ENCODE results near the gene UBIAD1. TPM values are rescaled to one million over a fixed set of nuclear protein-coding genes. Genes with fewer than 3 reads are reported as not detected.

Gene UBIAD1
- total and polyA plus RNA-seq, 2 experiments from 2014 or later: 13.7 to 31.6 TPM

GRCh38 chr1:11314959-11315358, 42.0 kb downstream of the UBIAD1 start:
- Histone ChIP-seq H3K36me3 (ENCODE audit: insufficient read depth) (no peaks in the 10 kb centered on the region; the same call in 1 of the 2 replicates), H3K4me2 (no peak overlapping the region), H2AFZ (no peak overlapping the region), H4K20me1 (replicated peaks; ENCODE audit: insufficient read depth) (no peaks in the 10 kb centered on the region), H3F3A (replicated peaks; ENCODE audit: low read depth) (0 out of 2 replicates have a peak, but pooled peaks cover 6% of the 10 kb centered on the region), H3K9me2 (ENCODE audit: insufficient read depth) (no peaks in the 10 kb centered on the region), H3K79me2 (replicated peaks; ENCODE audit: insufficient read depth) (no peaks in the 10 kb centered on the region), H3K27ac (ENCODE audit: low read depth) (no peak overlapping the region), H3K27me3 (ENCODE audit: insufficient read depth) (no peaks in the 10 kb centered on the region), H3K4me3 (no peak overlapping the region), H3K4me1 (ENCODE audit: insufficient read depth) (peaks cover 13% of the 10 kb centered on the region; the same call in 1 of the 2 replicates)
- Mint-ChIP-seq H3K4me3 (no peak overlapping the region), H3K27ac (no peak overlapping the region), H3K27me3 (ENCODE audit: insufficient read depth, low read depth, poor library complexity) (peaks cover 14% of the 10 kb centered on the region), H3K9me3 (no peaks in the 10 kb centered on the region), H3K4me1 (peaks cover 18% of the 10 kb centered on the region), H3K36me3 (ENCODE audit: low read depth) (no peaks in the 10 kb centered on the region; the same call in 2 of the 3 replicates)
- DNase-seq (ENCODE audit: low spot score): no peak
- no peak for TF ChIP-seq EZH2 (IDR thresholded peaks at IDR 0.05; ENCODE audit: low read depth, unreplicated experiment)
- no peak for TF ChIP-seq ZNF114 (CRISPR knock-in tag; IDR thresholded peaks at IDR 0.05)
- no peak for TF ChIP-seq NANOG (IDR thresholded peaks at IDR 0.05; ENCODE audit: borderline replicate concordance)
- TF ChIP-seq, protein P1, sequence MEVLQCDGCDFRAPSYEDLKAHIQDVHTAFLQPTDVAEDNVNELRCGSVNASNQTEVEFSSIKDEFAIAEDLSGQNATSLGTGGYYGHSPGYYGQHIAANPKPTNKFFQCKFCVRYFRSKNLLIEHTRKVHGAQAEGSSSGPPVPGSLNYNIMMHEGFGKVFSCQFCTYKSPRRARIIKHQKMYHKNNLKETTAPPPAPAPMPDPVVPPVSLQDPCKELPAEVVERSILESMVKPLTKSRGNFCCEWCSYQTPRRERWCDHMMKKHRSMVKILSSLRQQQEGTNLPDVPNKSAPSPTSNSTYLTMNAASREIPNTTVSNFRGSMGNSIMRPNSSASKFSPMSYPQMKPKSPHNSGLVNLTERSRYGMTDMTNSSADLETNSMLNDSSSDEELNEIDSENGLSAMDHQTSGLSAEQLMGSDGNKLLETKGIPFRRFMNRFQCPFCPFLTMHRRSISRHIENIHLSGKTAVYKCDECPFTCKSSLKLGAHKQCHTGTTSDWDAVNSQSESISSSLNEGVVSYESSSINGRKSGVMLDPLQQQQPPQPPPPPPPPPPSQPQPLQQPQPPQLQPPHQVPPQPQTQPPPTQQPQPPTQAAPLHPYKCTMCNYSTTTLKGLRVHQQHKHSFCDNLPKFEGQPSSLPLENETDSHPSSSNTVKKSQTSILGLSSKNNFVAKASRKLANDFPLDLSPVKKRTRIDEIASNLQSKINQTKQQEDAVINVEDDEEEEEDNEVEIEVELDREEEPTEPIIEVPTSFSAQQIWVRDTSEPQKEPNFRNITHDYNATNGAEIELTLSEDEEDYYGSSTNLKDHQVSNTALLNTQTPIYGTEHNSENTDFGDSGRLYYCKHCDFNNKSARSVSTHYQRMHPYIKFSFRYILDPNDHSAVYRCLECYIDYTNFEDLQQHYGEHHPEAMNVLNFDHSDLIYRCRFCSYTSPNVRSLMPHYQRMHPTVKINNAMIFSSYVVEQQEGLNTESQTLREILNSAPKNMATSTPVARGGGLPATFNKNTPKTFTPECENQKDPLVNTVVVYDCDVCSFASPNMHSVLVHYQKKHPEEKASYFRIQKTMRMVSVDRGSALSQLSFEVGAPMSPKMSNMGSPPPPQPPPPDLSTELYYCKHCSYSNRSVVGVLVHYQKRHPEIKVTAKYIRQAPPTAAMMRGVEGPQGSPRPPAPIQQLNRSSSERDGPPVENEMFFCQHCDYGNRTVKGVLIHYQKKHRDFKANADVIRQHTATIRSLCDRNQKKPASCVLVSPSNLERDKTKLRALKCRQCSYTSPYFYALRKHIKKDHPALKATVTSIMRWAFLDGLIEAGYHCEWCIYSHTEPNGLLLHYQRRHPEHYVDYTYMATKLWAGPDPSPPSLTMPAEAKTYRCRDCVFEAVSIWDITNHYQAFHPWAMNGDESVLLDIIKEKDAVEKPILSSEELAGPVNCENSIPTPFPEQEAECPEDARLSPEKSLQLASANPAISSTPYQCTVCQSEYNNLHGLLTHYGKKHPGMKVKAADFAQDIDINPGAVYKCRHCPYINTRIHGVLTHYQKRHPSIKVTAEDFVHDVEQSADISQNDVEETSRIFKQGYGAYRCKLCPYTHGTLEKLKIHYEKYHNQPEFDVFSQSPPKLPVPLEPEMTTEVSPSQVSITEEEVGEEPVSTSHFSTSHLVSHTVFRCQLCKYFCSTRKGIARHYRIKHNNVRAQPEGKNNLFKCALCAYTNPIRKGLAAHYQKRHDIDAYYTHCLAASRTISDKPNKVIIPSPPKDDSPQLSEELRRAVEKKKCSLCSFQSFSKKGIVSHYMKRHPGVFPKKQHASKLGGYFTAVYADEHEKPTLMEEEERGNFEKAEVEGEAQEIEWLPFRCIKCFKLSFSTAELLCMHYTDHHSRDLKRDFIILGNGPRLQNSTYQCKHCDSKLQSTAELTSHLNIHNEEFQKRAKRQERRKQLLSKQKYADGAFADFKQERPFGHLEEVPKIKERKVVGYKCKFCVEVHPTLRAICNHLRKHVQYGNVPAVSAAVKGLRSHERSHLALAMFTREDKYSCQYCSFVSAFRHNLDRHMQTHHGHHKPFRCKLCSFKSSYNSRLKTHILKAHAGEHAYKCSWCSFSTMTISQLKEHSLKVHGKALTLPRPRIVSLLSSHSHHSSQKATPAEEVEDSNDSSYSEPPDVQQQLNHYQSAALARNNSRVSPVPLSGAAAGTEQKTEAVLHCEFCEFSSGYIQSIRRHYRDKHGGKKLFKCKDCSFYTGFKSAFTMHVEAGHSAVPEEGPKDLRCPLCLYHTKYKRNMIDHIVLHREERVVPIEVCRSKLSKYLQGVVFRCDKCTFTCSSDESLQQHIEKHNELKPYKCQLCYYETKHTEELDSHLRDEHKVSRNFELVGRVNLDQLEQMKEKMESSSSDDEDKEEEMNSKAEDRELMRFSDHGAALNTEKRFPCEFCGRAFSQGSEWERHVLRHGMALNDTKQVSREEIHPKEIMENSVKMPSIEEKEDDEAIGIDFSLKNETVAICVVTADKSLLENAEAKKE (CRISPR knock-in tag; IDR thresholded peaks at IDR 0.05): no peak
- TF ChIP-seq CREB1 (CRISPR knock-in tag; IDR thresholded peaks at IDR 0.05; ENCODE audit: low read depth): no peak
- no peak for TF ChIP-seq ETS1 (IDR thresholded peaks at IDR 0.05)
- no peak for TF ChIP-seq STAT1 (IDR thresholded peaks at IDR 0.05; ENCODE audit: unreplicated experiment)
- no peak for TF ChIP-seq JUNB (IDR thresholded peaks at IDR 0.05; ENCODE audit: unreplicated experiment)
- no peak for TF ChIP-seq ZNF331 (CRISPR knock-in tag; IDR thresholded peaks at IDR 0.05; ENCODE audit: low read depth)
- TF ChIP-seq, protein P2, sequence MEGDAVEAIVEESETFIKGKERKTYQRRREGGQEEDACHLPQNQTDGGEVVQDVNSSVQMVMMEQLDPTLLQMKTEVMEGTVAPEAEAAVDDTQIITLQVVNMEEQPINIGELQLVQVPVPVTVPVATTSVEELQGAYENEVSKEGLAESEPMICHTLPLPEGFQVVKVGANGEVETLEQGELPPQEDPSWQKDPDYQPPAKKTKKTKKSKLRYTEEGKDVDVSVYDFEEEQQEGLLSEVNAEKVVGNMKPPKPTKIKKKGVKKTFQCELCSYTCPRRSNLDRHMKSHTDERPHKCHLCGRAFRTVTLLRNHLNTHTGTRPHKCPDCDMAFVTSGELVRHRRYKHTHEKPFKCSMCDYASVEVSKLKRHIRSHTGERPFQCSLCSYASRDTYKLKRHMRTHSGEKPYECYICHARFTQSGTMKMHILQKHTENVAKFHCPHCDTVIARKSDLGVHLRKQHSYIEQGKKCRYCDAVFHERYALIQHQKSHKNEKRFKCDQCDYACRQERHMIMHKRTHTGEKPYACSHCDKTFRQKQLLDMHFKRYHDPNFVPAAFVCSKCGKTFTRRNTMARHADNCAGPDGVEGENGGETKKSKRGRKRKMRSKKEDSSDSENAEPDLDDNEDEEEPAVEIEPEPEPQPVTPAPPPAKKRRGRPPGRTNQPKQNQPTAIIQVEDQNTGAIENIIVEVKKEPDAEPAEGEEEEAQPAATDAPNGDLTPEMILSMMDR (conservative IDR thresholded peaks at IDR 0.05; ENCODE audit: low read depth in 2 of 2): no peak
- TF ChIP-seq REST (IDR thresholded peaks at IDR 0.05; ENCODE audit: unreplicated experiment): no peak
- TF ChIP-seq POLR2AphosphoS5 (IDR thresholded peaks at IDR 0.05; ENCODE audit: low read depth): no peak
- TF ChIP-seq EZH2phosphoT487 (IDR thresholded peaks at IDR 0.05; ENCODE audit: unreplicated experiment): no peak
- no peak for ATAC-seq
